Prostate gland (tissue), 2 donors: ENCODE measurements around the gene BAIAP2L1.

Experiments
- POLR2A ChIP-seq: fragments of 450-650 bp; IDR thresholded peaks from one replicate; pipeline ENCODE4 v1.6.1; 2016; ENCODE audit warnings: antibody characterized with exemption, mild to moderate bottlenecking
- TF ChIP-seq, protein P1 (sequence below), 4 experiments: fragments of 200-600 bp in 2 of 4; fragments of 450-650 bp in 2 of 4; sonication (generic) in 2 of 4; IDR thresholded peaks; 1 replicate in 3 of 4; 2 replicates in 1 of 4; pipeline ENCODE4 v1.5.1; 2016 to 2019; ENCODE audit warnings: antibody characterized with exemption in 4 of 4, mild to moderate bottlenecking in 2 of 4, moderate library complexity in 2 of 4

- TF ChIP-seq, protein P1, sequence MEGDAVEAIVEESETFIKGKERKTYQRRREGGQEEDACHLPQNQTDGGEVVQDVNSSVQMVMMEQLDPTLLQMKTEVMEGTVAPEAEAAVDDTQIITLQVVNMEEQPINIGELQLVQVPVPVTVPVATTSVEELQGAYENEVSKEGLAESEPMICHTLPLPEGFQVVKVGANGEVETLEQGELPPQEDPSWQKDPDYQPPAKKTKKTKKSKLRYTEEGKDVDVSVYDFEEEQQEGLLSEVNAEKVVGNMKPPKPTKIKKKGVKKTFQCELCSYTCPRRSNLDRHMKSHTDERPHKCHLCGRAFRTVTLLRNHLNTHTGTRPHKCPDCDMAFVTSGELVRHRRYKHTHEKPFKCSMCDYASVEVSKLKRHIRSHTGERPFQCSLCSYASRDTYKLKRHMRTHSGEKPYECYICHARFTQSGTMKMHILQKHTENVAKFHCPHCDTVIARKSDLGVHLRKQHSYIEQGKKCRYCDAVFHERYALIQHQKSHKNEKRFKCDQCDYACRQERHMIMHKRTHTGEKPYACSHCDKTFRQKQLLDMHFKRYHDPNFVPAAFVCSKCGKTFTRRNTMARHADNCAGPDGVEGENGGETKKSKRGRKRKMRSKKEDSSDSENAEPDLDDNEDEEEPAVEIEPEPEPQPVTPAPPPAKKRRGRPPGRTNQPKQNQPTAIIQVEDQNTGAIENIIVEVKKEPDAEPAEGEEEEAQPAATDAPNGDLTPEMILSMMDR (IDR thresholded peaks at IDR 0.05) = no peak
- TF ChIP-seq POLR2A = no peak
Measured at GRCh38 chr7:98357751-98358161, 43.1 kb downstream of the BAIAP2L1 start.
